H9 (cell line): ENCODE results near the gene SLC41A1. TPM values are rescaled to one million over a fixed set of nuclear protein-coding genes. Genes with fewer than 3 reads are reported as not detected.

Experiments
- DNase-seq: peaks from one replicate; pipeline ENCODE4 v3.0.0-alpha.2; 2017
- H2AFZ ChIP-seq: one replicate; pipeline ENCODE4 v1.6.1; 2013; ENCODE audit warnings: mild to moderate bottlenecking, low read length, control low read depth, moderate library complexity
- H2AK5ac ChIP-seq: 2 replicates; pipeline ENCODE4 v1.6.1; 2013; ENCODE audit warnings: low read length, control low read depth, mixed read lengths; ENCODE audit not compliant: insufficient read length
- H2BK120ac ChIP-seq: one replicate; pipeline ENCODE4 v1.6.1; 2013; ENCODE audit warnings: low read depth, mild to moderate bottlenecking, low read length, control low read depth, inconsistent platforms; ENCODE audit not compliant: poor library complexity, severe bottlenecking
- H2BK12ac ChIP-seq: 2 replicates; pipeline ENCODE4 v1.6.1; 2013; ENCODE audit warnings: low read length, control low read depth, mixed read lengths, low read depth; ENCODE audit not compliant: insufficient read length
- H2BK15ac ChIP-seq: 2 replicates; pipeline ENCODE4 v1.6.1; 2013; ENCODE audit warnings: low read depth, low read length, control low read depth
- H2BK20ac ChIP-seq: one replicate; pipeline ENCODE4 v1.6.1; 2013; ENCODE audit warnings: low read depth, mild to moderate bottlenecking, low read length, control low read depth, inconsistent platforms; ENCODE audit not compliant: poor library complexity, severe bottlenecking
- H2BK5ac ChIP-seq: 2 replicates; pipeline ENCODE4 v1.6.1; 2013; ENCODE audit warnings: low read length, control low read depth, mixed read lengths; ENCODE audit not compliant: insufficient read length
- H3K14ac ChIP-seq: 2 replicates; pipeline ENCODE4 v1.6.1; 2013; ENCODE audit warnings: low read length, control low read depth; ENCODE audit not compliant: insufficient read depth
- H3K18ac ChIP-seq: 2 replicates; pipeline ENCODE4 v1.6.1; 2013; ENCODE audit warnings: low read depth, mild to moderate bottlenecking, mixed read lengths, low read length, control low read depth; ENCODE audit not compliant: insufficient read length
- H3K23ac ChIP-seq: 2 replicates; pipeline ENCODE4 v1.6.1; 2013; ENCODE audit warnings: low read length, control low read depth, mixed read lengths, low read depth; ENCODE audit not compliant: insufficient read length
- H3K23me2 ChIP-seq: 2 replicates; pipeline ENCODE4 v1.6.1; 2013; ENCODE audit warnings: low read depth, mild to moderate bottlenecking, mixed read lengths, low read length, control low read depth; ENCODE audit not compliant: insufficient read length, poor library complexity, severe bottlenecking
- H3K27ac ChIP-seq: 2 replicates; pipeline ENCODE4 v1.5.1; 2013; ENCODE audit warnings: low read length, control low read depth, mixed read lengths, low read depth; ENCODE audit not compliant: insufficient read length
- H3K27me3 ChIP-seq: 2 replicates; pipeline ENCODE4 v1.6.1; 2013; ENCODE audit warnings: low read length, control low read depth, inconsistent platforms; ENCODE audit not compliant: insufficient read depth
- H3K4ac ChIP-seq: 2 replicates; pipeline ENCODE4 v1.6.1; 2013; ENCODE audit warnings: low read depth, mild to moderate bottlenecking, control low read depth, inconsistent platforms, low read length, moderate library complexity
- H3K4me1 ChIP-seq: 2 replicates; pipeline ENCODE4 v1.6.1; 2013; ENCODE audit warnings: low read length, control low read depth, inconsistent platforms; ENCODE audit not compliant: insufficient read depth
- H3K4me2 ChIP-seq: 2 replicates; pipeline ENCODE4 v1.6.1; 2013; ENCODE audit warnings: low read length, control low read depth, mixed read lengths; ENCODE audit not compliant: insufficient read length, insufficient read depth
- H3K56ac ChIP-seq: 2 replicates; pipeline ENCODE4 v1.6.1; 2013; ENCODE audit warnings: low read depth, mild to moderate bottlenecking, mixed read lengths, low read length, control low read depth; ENCODE audit not compliant: insufficient read length
- H3K79me1 ChIP-seq: 2 replicates; pipeline ENCODE4 v1.6.1; 2013; ENCODE audit warnings: low read depth, mild to moderate bottlenecking, moderate library complexity, low read length, control low read depth, inconsistent platforms; ENCODE audit not compliant: insufficient read depth, poor library complexity, severe bottlenecking
- H3K79me2 ChIP-seq: 2 replicates; pipeline ENCODE4 v1.6.1; 2013; ENCODE audit warnings: low read length, control low read depth, inconsistent platforms; ENCODE audit not compliant: insufficient read depth
- H3K9ac ChIP-seq: 2 replicates; pipeline ENCODE4 v1.6.1; 2013; ENCODE audit warnings: low read length, control low read depth, mixed read lengths; ENCODE audit not compliant: insufficient read length; ENCODE audit errors: extremely low read depth
- H3K9me3 ChIP-seq: one replicate; pipeline ENCODE4 v1.6.1; 2013; ENCODE audit warnings: low read depth, low read length, inconsistent platforms; ENCODE audit not compliant: control insufficient read depth
- H3T11ph ChIP-seq: one replicate; pipeline ENCODE4 v1.6.1; 2013; ENCODE audit warnings: mild to moderate bottlenecking, low read length, control low read depth, inconsistent platforms
- H4K20me1 ChIP-seq: one replicate; pipeline ENCODE4 v1.6.1; 2013; ENCODE audit not compliant: control insufficient read depth, insufficient read length, insufficient read depth
- H4K5ac ChIP-seq: 2 replicates; pipeline ENCODE4 v1.6.1; 2013; ENCODE audit warnings: low read depth, mild to moderate bottlenecking, mixed read lengths, low read length, control low read depth; ENCODE audit not compliant: insufficient read length
- H4K8ac ChIP-seq: replicated peaks from 2 replicates; pipeline ENCODE4 v1.6.1; 2013; ENCODE audit warnings: low read length, control low read depth, mixed read lengths, low read depth; ENCODE audit not compliant: insufficient read length
- H4K91ac ChIP-seq: 2 replicates; pipeline ENCODE4 v1.6.1; 2013; ENCODE audit warnings: low read depth, mild to moderate bottlenecking, moderate library complexity, mixed read lengths, low read length, control low read depth; ENCODE audit not compliant: insufficient read length
- H3K27ac Mint-ChIP-seq, 3 experiments: 2 replicates in 2 of 3; 3 replicates in 1 of 3; pipeline ENCODE4 v1.8.0; 2020 to 2021; ENCODE audit warnings: mixed read lengths in 3 of 3, mild to moderate bottlenecking in 1 of 3, moderate library complexity in 1 of 3
- H3K27me3 Mint-ChIP-seq: 2 replicates; pipeline ENCODE4 v1.8.0; 2021; ENCODE audit warnings: low read depth, mild to moderate bottlenecking, moderate library complexity, mixed read lengths
- H3K36me3 Mint-ChIP-seq, 3 experiments: 2 replicates in 2 of 3; 3 replicates in 1 of 3; pipeline ENCODE4 v1.8.0; 2020 to 2021; ENCODE audit warnings: low read depth in 3 of 3, mixed read lengths in 3 of 3; ENCODE audit not compliant: insufficient read depth in 1 of 3
- H3K4me1 Mint-ChIP-seq, 2 experiments: 2 replicates each; pipeline ENCODE4 v1.8.0; 2020; ENCODE audit warnings: mixed read lengths in 2 of 2
- H3K4me3 Mint-ChIP-seq, 2 experiments: 2 replicates in 1 of 2; 3 replicates in 1 of 2; pipeline ENCODE4 v1.8.0; 2020 to 2021; ENCODE audit warnings: mild to moderate bottlenecking in 2 of 2, mixed read lengths in 2 of 2, moderate library complexity in 1 of 2
- H3K9me3 Mint-ChIP-seq, 2 experiments: 2 replicates in 1 of 2; 3 replicates in 1 of 2; pipeline ENCODE4 v1.8.0; 2020; ENCODE audit warnings: mild to moderate bottlenecking in 2 of 2, mixed read lengths in 2 of 2, moderate library complexity in 1 of 2
- WGBS: extraction: QIAGEN DNeasy Blood & Tissue Kit; methylation state at CpG from one replicate; pipeline ENCODE4 v1.1.7; 2013; ENCODE audit warnings: missing lambda C conversion rate, low lambda C conversion rate, mixed read lengths; ENCODE audit not compliant: insufficient read length; ENCODE audit errors: extremely low coverage; 5-methylcytosine and 5-hydroxymethylcytosine counted together
- total RNA-seq: library from RNA; stranded (reverse); gene quantifications from 2 replicates; pipeline ENCODE4 v1.2.1, GENCODE V29; 2021
- TF ChIP-seq, protein P1 (sequence below): fragments of 200-600 bp; sonication (generic); conservative IDR thresholded peaks from 3 replicates; pipeline ENCODE4 v1.8.0; 2021; ENCODE audit warnings: antibody characterized with exemption, mild to moderate bottlenecking

SLC41A1 gene
- total RNA-seq, 1 experiment from 2014 or later: 18.2 TPM

DNA sequence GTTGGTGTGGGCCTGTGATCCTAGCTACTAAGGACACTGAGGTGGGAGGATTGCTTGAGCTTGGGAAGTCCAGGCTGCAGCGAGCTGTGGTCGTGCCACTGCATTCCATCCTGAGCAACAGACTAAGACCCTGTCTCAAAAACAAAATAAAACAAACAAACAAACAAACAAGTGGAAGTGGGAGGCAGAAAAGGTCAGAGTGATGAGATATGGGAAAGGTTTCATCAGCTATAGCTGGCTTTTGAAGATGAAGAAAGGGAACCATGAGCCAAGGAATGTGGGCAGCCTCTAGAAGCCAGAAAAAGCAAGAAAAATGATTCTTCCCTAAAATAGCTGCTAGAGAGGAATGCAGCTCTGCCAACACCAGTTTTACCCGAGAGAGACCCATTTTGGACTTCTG lies 52.4 kb downstream of the SLC41A1 start:
- Histone ChIP-seq H2BK120ac (no peak overlapping the region), H4K91ac (no peak overlapping the region), H3K23ac (no peak overlapping the region), H3K4me1 (no peaks in the 10 kb centered on the region), H3K56ac (no peak overlapping the region), H3K23me2 (no peaks in the 10 kb centered on the region), H3K79me2 (no peaks in the 10 kb centered on the region), H3K4ac (no peak overlapping the region), H2AFZ (no peak overlapping the region), H4K20me1 (no peaks in the 10 kb centered on the region), H3K9me3 (no peaks in the 10 kb centered on the region), H3K14ac (no peak overlapping the region), H4K5ac (no peak overlapping the region), H2BK20ac (no peak overlapping the region), H2AK5ac (no peak overlapping the region), H2BK12ac (no peak overlapping the region), H3K4me2 (no peak overlapping the region), H3K18ac (no peak overlapping the region), H2BK15ac (no peak overlapping the region), H4K8ac (no peak overlapping the region), H3K27ac (no peak overlapping the region), H2BK5ac (no peak overlapping the region), H3K27me3 (no peaks in the 10 kb centered on the region), H3K9ac (no peak overlapping the region), H3T11ph (no peak overlapping the region), H3K79me1 (no peaks in the 10 kb centered on the region)
- WGBS: no CpG with 5 or more reads among the region's 3 CpGs
- Mint-ChIP-seq H3K27ac (no peak overlapping the region; a peak in 1 of 7 replicates), H3K4me3 (no peak overlapping the region), H3K27me3 (peaks cover 3% of the 10 kb centered on the region; the same call in 1 of the 2 replicates), H3K36me3 (no peaks in the 10 kb centered on the region), H3K9me3 (no peaks in the 10 kb centered on the region; a peak in 1 of 5 replicates), H3K4me1 (no peaks in the 10 kb centered on the region)
- TF ChIP-seq, protein P1, sequence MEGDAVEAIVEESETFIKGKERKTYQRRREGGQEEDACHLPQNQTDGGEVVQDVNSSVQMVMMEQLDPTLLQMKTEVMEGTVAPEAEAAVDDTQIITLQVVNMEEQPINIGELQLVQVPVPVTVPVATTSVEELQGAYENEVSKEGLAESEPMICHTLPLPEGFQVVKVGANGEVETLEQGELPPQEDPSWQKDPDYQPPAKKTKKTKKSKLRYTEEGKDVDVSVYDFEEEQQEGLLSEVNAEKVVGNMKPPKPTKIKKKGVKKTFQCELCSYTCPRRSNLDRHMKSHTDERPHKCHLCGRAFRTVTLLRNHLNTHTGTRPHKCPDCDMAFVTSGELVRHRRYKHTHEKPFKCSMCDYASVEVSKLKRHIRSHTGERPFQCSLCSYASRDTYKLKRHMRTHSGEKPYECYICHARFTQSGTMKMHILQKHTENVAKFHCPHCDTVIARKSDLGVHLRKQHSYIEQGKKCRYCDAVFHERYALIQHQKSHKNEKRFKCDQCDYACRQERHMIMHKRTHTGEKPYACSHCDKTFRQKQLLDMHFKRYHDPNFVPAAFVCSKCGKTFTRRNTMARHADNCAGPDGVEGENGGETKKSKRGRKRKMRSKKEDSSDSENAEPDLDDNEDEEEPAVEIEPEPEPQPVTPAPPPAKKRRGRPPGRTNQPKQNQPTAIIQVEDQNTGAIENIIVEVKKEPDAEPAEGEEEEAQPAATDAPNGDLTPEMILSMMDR: no peak
- no peak for DNase-seq
